Fibroblast of skin of abdomen (primary cell): ENCODE results near the gene TEAD1.

ENCODE experiments used
- DNase-seq: peaks from one replicate; pipeline ENCODE4 v3.0.0-alpha.2; 2013

Gene TEAD1

GRCh38 chr11:12962306-12962705, 288.1 kb downstream of the TEAD1 start:
- DNase-seq: no peak

GRCh38 chr11:12963051-12963450, 288.8 kb downstream of the TEAD1 start:
- DNase-seq: no peak

- peak; percentile 63 for DNase-seq
Observed at GRCh38 chr11:12963792-12964536, 289.7 kb downstream of the TEAD1 start.

- no peak for DNase-seq
Observed at GRCh38 chr11:12964650-12965049, 290.4 kb downstream of the TEAD1 start.

- DNase-seq: no peak
Observed at GRCh38 chr11:12966002-12966401, 291.8 kb downstream of the TEAD1 start.

GRCh38 chr11:12968101-12968500, 293.9 kb downstream of the TEAD1 start:
- no peak for DNase-seq

- DNase-seq: no peak
Observed at GRCh38 chr11:12968826-12969225, 294.6 kb downstream of the TEAD1 start.

- DNase-seq: no peak
Observed at GRCh38 chr11:12971955-12972354, 297.7 kb downstream of the TEAD1 start.

- DNase-seq: no peak
Observed at GRCh38 chr11:12973528-12974181, 299.4 kb downstream of the TEAD1 start.

GRCh38 chr11:12975195-12975594, 301.0 kb downstream of the TEAD1 start:
- no peak for DNase-seq

GRCh38 chr11:12979928-12980689, 305.9 kb downstream of the TEAD1 start:
- no peak for DNase-seq

GRCh38 chr11:12981676-12982522, 307.7 kb downstream of the TEAD1 start:
- DNase-seq: no peak

- no peak for DNase-seq
Observed at GRCh38 chr11:12983336-12983735, 309.1 kb downstream of the TEAD1 start.

GRCh38 chr11:12986194-12986898, 312.1 kb downstream of the TEAD1 start:
- no peak for DNase-seq

- no peak for DNase-seq
Observed at GRCh38 chr11:12989428-12990161, 315.4 kb downstream of the TEAD1 start.

- DNase-seq: no peak
Observed at GRCh38 chr11:12990162-12990480, 315.9 kb downstream of the TEAD1 start.

GRCh38 chr11:12991426-12991825, 317.2 kb downstream of the TEAD1 start:
- DNase-seq: no peak

- no peak for DNase-seq
Observed at GRCh38 chr11:12993626-12994025, 319.4 kb downstream of the TEAD1 start.
